Skeletal muscle tissue (tissue), 4 donors: ENCODE results near the gene PPP2R5D. TPM values are rescaled to one million over a fixed set of nuclear protein-coding genes. Genes with fewer than 3 reads are reported as not detected.

Experiments
- H3K27ac ChIP-seq: one replicate; pipeline ENCODE4 v1.7.0; 2013; ENCODE audit warnings: mild to moderate bottlenecking, low read depth, low read length, inconsistent platforms
- H3K27me3 ChIP-seq, 3 donors: one replicate each; pipeline ENCODE4 v1.7.0; 2013; ENCODE audit warnings: low read length in 3 of 3; ENCODE audit not compliant: control insufficient read depth in 3 of 3, insufficient read depth in 3 of 3
- H3K36me3 ChIP-seq, 3 donors: one replicate each; pipeline ENCODE4 v1.7.0; 2013; ENCODE audit warnings: low read length in 3 of 3; ENCODE audit not compliant: control insufficient read depth in 3 of 3, insufficient read depth in 3 of 3
- H3K4me1 ChIP-seq, 3 donors: one replicate each; pipeline ENCODE4 v1.7.0; 2013; ENCODE audit warnings: low read length in 3 of 3, mild to moderate bottlenecking in 3 of 3; ENCODE audit not compliant: control insufficient read depth in 3 of 3, insufficient read depth in 3 of 3
- H3K4me3 ChIP-seq, 3 donors: one replicate each; pipeline ENCODE4 v1.7.0; 2013; ENCODE audit warnings: low read length in 3 of 3
- H3K9ac ChIP-seq, 3 donors: one replicate each; pipeline ENCODE4 v1.7.0; 2013; ENCODE audit warnings: low read length in 3 of 3, mild to moderate bottlenecking in 3 of 3, moderate library complexity in 2 of 3, low read depth in 1 of 3
- H3K9me3 ChIP-seq, 3 donors: one replicate each; pipeline ENCODE4 v1.7.0; 2013; ENCODE audit warnings: low read length in 3 of 3; ENCODE audit not compliant: control insufficient read depth in 3 of 3
- total RNA-seq: library from RNA; depleted of rRNA; stranded (reverse); fragments of >200 nt; gene quantifications from one replicate; pipeline ENCODE4 v1.2.3, GENCODE V29; 2014
- donor health status: Osteomylitis.

Gene PPP2R5D
- total RNA-seq, 1 donor from 2014 or later: 31.3 TPM

GRCh38 chr6:43020052-43020705 lies 35.8 kb downstream of the PPP2R5D start:
- Histone ChIP-seq H3K4me1 (peaks cover 73 to 76% (median 74%) of the 10 kb centered on the region in 3 donors), H3K27me3 (no peaks in the 10 kb centered on the region), H3K4me3 (peak overlapping the region; percentile 69 to 99 (median 99)), H3K9ac (peak overlapping the region in 2 of 3 donors; percentile 38 to 91), H3K9me3 (no peaks in the 10 kb centered on the region), H3K27ac (peak overlapping the region; percentile 92), H3K36me3 (peaks cover 32 to 48% (median 44%) of the 10 kb centered on the region in 3 donors)

- Histone ChIP-seq H3K27me3 (no peaks in the 10 kb centered on the region), H3K4me3 (peak overlapping the region; percentile 69 to 99 (median 99)), H3K9ac (peak overlapping the region; percentile 72 to 98 (median 91)), H3K36me3 (peaks cover 35 to 50% (median 48%) of the 10 kb centered on the region in 3 donors), H3K27ac (peak overlapping the region; percentile 92), H3K9me3 (no peaks in the 10 kb centered on the region), H3K4me1 (peaks cover 67 to 70% (median 69%) of the 10 kb centered on the region in 3 donors)
Observed at GRCh38 chr6:43020847-43021246, 36.5 kb downstream of the PPP2R5D start.

GRCh38 chr6:43021270-43022047 lies 37.1 kb downstream of the PPP2R5D start, which contains the start of gene RRP36:
Gene RRP36, plus strand, starts transcription at chr6:43021623. Its CDS starts 32 bp downstream, at chr6:43021655.
- Histone ChIP-seq H3K4me1 (peaks cover 64 to 68% (median 66%) of the 10 kb centered on the region in 3 donors), H3K27me3 (no peaks in the 10 kb centered on the region), H3K4me3 (peak within 1 kb of the TSS; percentile 99 to 100 (median 99)), H3K36me3 (peaks cover 41 to 53% (median 52%) of the 10 kb centered on the region in 3 donors), H3K9ac (peak within 1 kb of the TSS; percentile 76 to 98 (median 91)), H3K9me3 (no peaks in the 10 kb centered on the region), H3K27ac (peak within 1 kb of the TSS; percentile 92)

- peak overlapping the region in 1 of 3 donors; percentile 43 for H3K9ac ChIP-seq
- no peaks in the 10 kb centered on the region for H3K27me3 ChIP-seq
- H3K36me3 ChIP-seq: peaks cover 44 to 56% (median 53%) of the 10 kb centered on the region in 3 donors
- H3K4me1 ChIP-seq: peaks cover 44 to 51% (median 46%) of the 10 kb centered on the region in 3 donors
- H3K9me3 ChIP-seq: no peaks in the 10 kb centered on the region
- no peak overlapping the region for H3K4me3 ChIP-seq
- H3K27ac ChIP-seq: no peak overlapping the region
Observed at GRCh38 chr6:43024436-43024835, 40.1 kb downstream of the PPP2R5D start.

GRCh38 chr6:43026365-43026764 lies 42.0 kb downstream of the PPP2R5D start:
- Histone ChIP-seq H3K4me1 (peaks cover 26 to 40% (median 27%) of the 10 kb centered on the region in 3 donors), H3K27ac (peak overlapping the region; percentile 36), H3K4me3 (no peak overlapping the region), H3K9me3 (no peaks in the 10 kb centered on the region), H3K36me3 (peaks cover 49% of the 10 kb centered on the region in 3 donors), H3K27me3 (no peaks in the 10 kb centered on the region), H3K9ac (no peak overlapping the region)

- no peaks in the 10 kb centered on the region for H3K27me3 ChIP-seq
- H3K36me3 ChIP-seq: peaks cover 56 to 60% (median 57%) of the 10 kb centered on the region in 3 donors
- H3K27ac ChIP-seq: no peak overlapping the region
- H3K9me3 ChIP-seq: no peaks in the 10 kb centered on the region
- peaks cover 18 to 37% (median 24%) of the 10 kb centered on the region in 3 donors for H3K4me1 ChIP-seq
- no peak overlapping the region for H3K4me3 ChIP-seq
- peak overlapping the region in 2 of 3 donors; percentile 28 to 45 for H3K9ac ChIP-seq
Observed at GRCh38 chr6:43029120-43029519, 44.8 kb downstream of the PPP2R5D start.

- no peak overlapping the region for H3K4me3 ChIP-seq
- peaks cover 23 to 31% (median 28%) of the 10 kb centered on the region in 3 donors for H3K4me1 ChIP-seq
- H3K9me3 ChIP-seq: no peaks in the 10 kb centered on the region
- H3K27me3 ChIP-seq: no peaks in the 10 kb centered on the region
- no peak overlapping the region for H3K9ac ChIP-seq
- peaks cover 36 to 46% (median 39%) of the 10 kb centered on the region in 3 donors for H3K36me3 ChIP-seq
- H3K27ac ChIP-seq: no peak overlapping the region
Observed at GRCh38 chr6:43032326-43032725, 48.0 kb downstream of the PPP2R5D start.

- Histone ChIP-seq H3K4me3 (no peak overlapping the region), H3K4me1 (peaks cover 32 to 33% (median 33%) of the 10 kb centered on the region in 3 donors), H3K36me3 (peaks cover 34 to 49% (median 46%) of the 10 kb centered on the region in 3 donors), H3K9me3 (no peaks in the 10 kb centered on the region), H3K27ac (no peak overlapping the region), H3K9ac (peak overlapping the region in 1 of 3 donors; percentile 62), H3K27me3 (no peaks in the 10 kb centered on the region)
Observed at GRCh38 chr6:43033496-43034189, 49.3 kb downstream of the PPP2R5D start.

- Histone ChIP-seq H3K4me3 (no peak overlapping the region), H3K9me3 (no peaks in the 10 kb centered on the region), H3K36me3 (peaks cover 32 to 49% (median 44%) of the 10 kb centered on the region in 3 donors), H3K27ac (no peak overlapping the region), H3K4me1 (peaks cover 33 to 37% (median 36%) of the 10 kb centered on the region in 3 donors), H3K27me3 (no peaks in the 10 kb centered on the region), H3K9ac (peak overlapping the region in 1 of 3 donors; percentile 62)
Observed at GRCh38 chr6:43034190-43034525, 49.8 kb downstream of the PPP2R5D start.
